SK-N-SH treated with all-trans-retinoic acid at 6 μM for 48 hours (cell line): ENCODE data around the gene RBM14.

Source experiments
- ATAC-seq: fragments of 200-7000 bp; cut with Tn5 transposase; 3 replicates; pipeline ENCODE4 v1.9.1; 2020; ENCODE audit warnings: mild to moderate bottlenecking, moderate library complexity
- BACH2 ChIP-seq: fragments of 250-450 bp; sonication (Bioruptor Pico); IDR thresholded peaks from 2 replicates; pipeline ENCODE4 v1.9.0; 2021; ENCODE audit warnings: mild to moderate bottlenecking, borderline replicate concordance
- ESRRG ChIP-seq: fragments of 250-450 bp; sonication (Bioruptor Pico); IDR thresholded peaks from 2 replicates; pipeline ENCODE4 v1.6.1; 2021; ENCODE audit warnings: mild to moderate bottlenecking
- GLIS3 ChIP-seq: fragments of 250-450 bp; sonication (Bioruptor Pico); IDR thresholded peaks from 2 replicates; pipeline ENCODE4 v1.5.0; 2020; ENCODE audit warnings: mild to moderate bottlenecking, moderate library complexity
- ISL1 ChIP-seq: fragments of 250-450 bp; sonication (Bioruptor Pico); IDR thresholded peaks from 2 replicates; pipeline ENCODE4 v2.1.2; 2022; ENCODE audit warnings: mild to moderate bottlenecking, moderate library complexity
- OSR1 ChIP-seq: fragments of 250-450 bp; sonication (Bioruptor Pico); IDR thresholded peaks from 2 replicates; pipeline ENCODE4 v1.8.0; 2022; ENCODE audit warnings: moderate library complexity, mild to moderate bottlenecking, inconsistent platforms
- PPARA ChIP-seq: fragments of 250-450 bp; sonication (Bioruptor Pico); IDR thresholded peaks from 2 replicates; pipeline ENCODE4 v1.5.0; 2020; ENCODE audit warnings: mild to moderate bottlenecking, borderline replicate concordance
- RARB ChIP-seq: fragments of 250-450 bp; sonication (Bioruptor Pico); IDR thresholded peaks from 2 replicates; pipeline ENCODE4 v1.8.0; 2021; ENCODE audit warnings: mild to moderate bottlenecking, moderate library complexity
- SNAI2 ChIP-seq: fragments of 250-450 bp; sonication (Bioruptor Pico); IDR thresholded peaks from 2 replicates; pipeline ENCODE4 v1.5.0; 2020; ENCODE audit warnings: mild to moderate bottlenecking, moderate library complexity
- TCF4 ChIP-seq: fragments of 250-450 bp; sonication (Bioruptor Pico); IDR thresholded peaks from 2 replicates; pipeline ENCODE4 v1.8.0; 2021; ENCODE audit warnings: mild to moderate bottlenecking, moderate library complexity, borderline replicate concordance
- TOX ChIP-seq: fragments of 250-450 bp; sonication (Bioruptor Pico); IDR thresholded peaks from 2 replicates; pipeline ENCODE4 v1.8.0; 2021; ENCODE audit warnings: mild to moderate bottlenecking, moderate library complexity, borderline replicate concordance
- ZC3H10 ChIP-seq: fragments of 250-450 bp; sonication (Bioruptor Pico); IDR thresholded peaks from 2 replicates; pipeline ENCODE4 v1.5.1; 2021; ENCODE audit warnings: mild to moderate bottlenecking, moderate library complexity
- ZFP3 ChIP-seq: fragments of 250-450 bp; sonication (Bioruptor Pico); IDR thresholded peaks from 2 replicates; pipeline ENCODE4 v1.5.0; 2020; ENCODE audit warnings: mild to moderate bottlenecking, moderate library complexity
- ZFP30 ChIP-seq: fragments of 450-650 bp; formaldehyde crosslinking; IDR thresholded peaks from 2 replicates; pipeline ENCODE4 v1.5.0; 2022; ENCODE audit warnings: mild to moderate bottlenecking, moderate library complexity
- ZNF565 ChIP-seq: fragments of 450-650 bp; formaldehyde crosslinking; conservative IDR thresholded peaks from 2 replicates; pipeline ENCODE4 v1.5.0; 2020; ENCODE audit warnings: low read depth, mild to moderate bottlenecking, moderate library complexity
- ZNF70 ChIP-seq: fragments of 450-650 bp; formaldehyde crosslinking; IDR thresholded peaks from 2 replicates; pipeline ENCODE4 v1.5.0; 2020; ENCODE audit warnings: mild to moderate bottlenecking, moderate library complexity
- ZNF8 ChIP-seq: fragments of 450-650 bp; formaldehyde crosslinking; IDR thresholded peaks from 2 replicates; pipeline ENCODE4 v1.5.0; 2020; ENCODE audit warnings: mild to moderate bottlenecking, moderate library complexity
- TF ChIP-seq, protein P1 (sequence below): fragments of 250-450 bp; sonication (Bioruptor Pico); IDR thresholded peaks from 2 replicates; pipeline ENCODE4 v1.5.0; 2020; ENCODE audit warnings: mild to moderate bottlenecking, moderate library complexity
- TF ChIP-seq, protein P2 (sequence below): fragments of 250-450 bp; sonication (Bioruptor Pico); IDR thresholded peaks from 2 replicates; pipeline ENCODE4 v1.5.1; 2020; ENCODE audit warnings: low read depth, mild to moderate bottlenecking, moderate library complexity
- TF ChIP-seq, protein P3 (sequence below): fragments of 250-450 bp; sonication (Bioruptor Pico); IDR thresholded peaks from 2 replicates; pipeline ENCODE4 v1.8.0; 2020; ENCODE audit warnings: mild to moderate bottlenecking, moderate library complexity, borderline replicate concordance
- TF ChIP-seq, protein P4 (sequence below): fragments of 250-450 bp; sonication (Bioruptor Pico); IDR thresholded peaks from 2 replicates; pipeline ENCODE4 v1.8.0; 2021; ENCODE audit warnings: low read depth, mild to moderate bottlenecking, moderate library complexity, borderline replicate concordance
- TF ChIP-seq, protein P5 (sequence below): fragments of 250-450 bp; sonication (Bioruptor Pico); IDR thresholded peaks from 2 replicates; pipeline ENCODE4 v1.5.1; 2021; ENCODE audit warnings: mild to moderate bottlenecking, moderate library complexity

The RBM14 gene

DNA sequence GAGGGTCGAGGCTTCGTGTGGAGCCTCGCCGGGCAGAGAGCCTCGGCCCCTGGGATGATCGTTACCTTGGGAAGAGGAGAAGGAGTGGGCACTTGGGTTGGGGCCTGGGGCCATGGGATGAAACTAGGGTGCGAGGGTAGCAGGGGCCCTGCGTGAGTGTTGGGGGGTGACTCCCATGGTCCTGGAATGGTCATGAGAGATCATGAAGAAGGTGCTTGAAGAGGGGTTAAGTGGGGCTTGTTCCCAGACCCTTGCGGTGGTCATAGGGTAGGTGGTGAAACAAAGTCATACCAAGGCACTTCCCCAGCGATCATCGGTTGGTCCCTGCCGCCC, 23.2 kb upstream of the RBM14 start:
- peak; percentile 18; the same call in 2 of the 3 replicates for ATAC-seq
- no peak for TF ChIP-seq BACH2 (CRISPR knock-in tag)
- no peak for TF ChIP-seq ESRRG (CRISPR knock-in tag)
- TF ChIP-seq RARB (CRISPR knock-in tag): no peak
- TF ChIP-seq ZFP30 (CRISPR knock-in tag): no peak
- no peak for TF ChIP-seq ISL1 (CRISPR knock-in tag)
- TF ChIP-seq PPARA: no peak
- TF ChIP-seq ZNF565: no peak
- TF ChIP-seq GLIS3: no peak
- no peak for TF ChIP-seq SNAI2 (CRISPR knock-in tag)
- TF ChIP-seq, protein P1, sequence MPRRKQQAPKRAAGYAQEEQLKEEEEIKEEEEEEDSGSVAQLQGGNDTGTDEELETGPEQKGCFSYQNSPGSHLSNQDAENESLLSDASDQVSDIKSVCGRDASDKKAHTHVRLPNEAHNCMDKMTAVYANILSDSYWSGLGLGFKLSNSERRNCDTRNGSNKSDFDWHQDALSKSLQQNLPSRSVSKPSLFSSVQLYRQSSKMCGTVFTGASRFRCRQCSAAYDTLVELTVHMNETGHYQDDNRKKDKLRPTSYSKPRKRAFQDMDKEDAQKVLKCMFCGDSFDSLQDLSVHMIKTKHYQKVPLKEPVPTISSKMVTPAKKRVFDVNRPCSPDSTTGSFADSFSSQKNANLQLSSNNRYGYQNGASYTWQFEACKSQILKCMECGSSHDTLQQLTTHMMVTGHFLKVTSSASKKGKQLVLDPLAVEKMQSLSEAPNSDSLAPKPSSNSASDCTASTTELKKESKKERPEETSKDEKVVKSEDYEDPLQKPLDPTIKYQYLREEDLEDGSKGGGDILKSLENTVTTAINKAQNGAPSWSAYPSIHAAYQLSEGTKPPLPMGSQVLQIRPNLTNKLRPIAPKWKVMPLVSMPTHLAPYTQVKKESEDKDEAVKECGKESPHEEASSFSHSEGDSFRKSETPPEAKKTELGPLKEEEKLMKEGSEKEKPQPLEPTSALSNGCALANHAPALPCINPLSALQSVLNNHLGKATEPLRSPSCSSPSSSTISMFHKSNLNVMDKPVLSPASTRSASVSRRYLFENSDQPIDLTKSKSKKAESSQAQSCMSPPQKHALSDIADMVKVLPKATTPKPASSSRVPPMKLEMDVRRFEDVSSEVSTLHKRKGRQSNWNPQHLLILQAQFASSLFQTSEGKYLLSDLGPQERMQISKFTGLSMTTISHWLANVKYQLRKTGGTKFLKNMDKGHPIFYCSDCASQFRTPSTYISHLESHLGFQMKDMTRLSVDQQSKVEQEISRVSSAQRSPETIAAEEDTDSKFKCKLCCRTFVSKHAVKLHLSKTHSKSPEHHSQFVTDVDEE (CRISPR knock-in tag): no peak
- no peak for TF ChIP-seq ZNF70 (CRISPR knock-in tag)
- TF ChIP-seq ZNF8: no peak
- no peak for TF ChIP-seq TOX (CRISPR knock-in tag)

DNA sequence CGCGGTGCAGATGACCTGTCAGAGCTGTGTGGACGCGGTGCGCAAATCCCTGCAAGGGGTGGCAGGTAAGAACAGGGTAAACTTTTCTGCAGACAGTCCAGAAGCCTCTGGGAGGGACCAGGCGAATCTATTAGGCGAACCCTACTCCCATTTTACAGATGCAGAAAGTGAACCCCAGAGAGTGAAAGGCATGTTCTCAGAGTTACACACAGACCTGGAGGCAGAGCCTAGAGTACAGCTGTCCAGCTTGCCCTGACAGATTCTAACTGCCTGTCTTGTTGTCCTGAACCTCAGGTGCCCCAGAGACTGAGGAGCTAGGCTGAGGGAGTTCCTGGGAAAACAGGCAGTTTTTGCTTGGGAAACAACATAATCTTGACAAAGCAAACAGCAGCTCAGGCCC, 22.8 kb upstream of the RBM14 start:
- no peak for ATAC-seq
- no peak for TF ChIP-seq GLIS3
- TF ChIP-seq, protein P2, sequence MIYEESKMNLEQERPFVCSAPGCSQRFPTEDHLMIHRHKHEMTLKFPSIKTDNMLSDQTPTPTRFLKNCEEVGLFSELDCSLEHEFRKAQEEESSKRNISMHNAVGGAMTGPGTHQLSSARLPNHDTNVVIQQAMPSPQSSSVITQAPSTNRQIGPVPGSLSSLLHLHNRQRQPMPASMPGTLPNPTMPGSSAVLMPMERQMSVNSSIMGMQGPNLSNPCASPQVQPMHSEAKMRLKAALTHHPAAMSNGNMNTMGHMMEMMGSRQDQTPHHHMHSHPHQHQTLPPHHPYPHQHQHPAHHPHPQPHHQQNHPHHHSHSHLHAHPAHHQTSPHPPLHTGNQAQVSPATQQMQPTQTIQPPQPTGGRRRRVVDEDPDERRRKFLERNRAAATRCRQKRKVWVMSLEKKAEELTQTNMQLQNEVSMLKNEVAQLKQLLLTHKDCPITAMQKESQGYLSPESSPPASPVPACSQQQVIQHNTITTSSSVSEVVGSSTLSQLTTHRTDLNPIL (CRISPR knock-in tag): no peak
- TF ChIP-seq ZFP30 (CRISPR knock-in tag): no peak
- TF ChIP-seq, protein P1 (CRISPR knock-in tag): no peak
- TF ChIP-seq TOX (CRISPR knock-in tag): no peak
- TF ChIP-seq ZFP3: no peak
- TF ChIP-seq, protein P3, sequence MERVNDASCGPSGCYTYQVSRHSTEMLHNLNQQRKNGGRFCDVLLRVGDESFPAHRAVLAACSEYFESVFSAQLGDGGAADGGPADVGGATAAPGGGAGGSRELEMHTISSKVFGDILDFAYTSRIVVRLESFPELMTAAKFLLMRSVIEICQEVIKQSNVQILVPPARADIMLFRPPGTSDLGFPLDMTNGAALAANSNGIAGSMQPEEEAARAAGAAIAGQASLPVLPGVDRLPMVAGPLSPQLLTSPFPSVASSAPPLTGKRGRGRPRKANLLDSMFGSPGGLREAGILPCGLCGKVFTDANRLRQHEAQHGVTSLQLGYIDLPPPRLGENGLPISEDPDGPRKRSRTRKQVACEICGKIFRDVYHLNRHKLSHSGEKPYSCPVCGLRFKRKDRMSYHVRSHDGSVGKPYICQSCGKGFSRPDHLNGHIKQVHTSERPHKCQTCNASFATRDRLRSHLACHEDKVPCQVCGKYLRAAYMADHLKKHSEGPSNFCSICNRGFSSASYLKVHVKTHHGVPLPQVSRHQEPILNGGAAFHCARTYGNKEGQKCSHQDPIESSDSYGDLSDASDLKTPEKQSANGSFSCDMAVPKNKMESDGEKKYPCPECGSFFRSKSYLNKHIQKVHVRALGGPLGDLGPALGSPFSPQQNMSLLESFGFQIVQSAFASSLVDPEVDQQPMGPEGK (CRISPR knock-in tag): no peak
- TF ChIP-seq ZC3H10: no peak
- TF ChIP-seq ZNF70 (CRISPR knock-in tag): no peak
- TF ChIP-seq ISL1 (CRISPR knock-in tag): no peak
- no peak for TF ChIP-seq PPARA
- TF ChIP-seq, protein P4, sequence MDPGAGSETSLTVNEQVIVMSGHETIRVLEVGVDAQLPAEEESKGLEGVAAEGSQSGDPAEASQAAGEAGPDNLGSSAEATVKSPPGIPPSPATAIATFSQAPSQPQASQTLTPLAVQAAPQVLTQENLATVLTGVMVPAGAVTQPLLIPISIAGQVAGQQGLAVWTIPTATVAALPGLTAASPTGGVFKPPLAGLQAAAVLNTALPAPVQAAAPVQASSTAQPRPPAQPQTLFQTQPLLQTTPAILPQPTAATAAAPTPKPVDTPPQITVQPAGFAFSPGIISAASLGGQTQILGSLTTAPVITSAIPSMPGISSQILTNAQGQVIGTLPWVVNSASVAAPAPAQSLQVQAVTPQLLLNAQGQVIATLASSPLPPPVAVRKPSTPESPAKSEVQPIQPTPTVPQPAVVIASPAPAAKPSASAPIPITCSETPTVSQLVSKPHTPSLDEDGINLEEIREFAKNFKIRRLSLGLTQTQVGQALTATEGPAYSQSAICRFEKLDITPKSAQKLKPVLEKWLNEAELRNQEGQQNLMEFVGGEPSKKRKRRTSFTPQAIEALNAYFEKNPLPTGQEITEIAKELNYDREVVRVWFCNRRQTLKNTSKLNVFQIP (CRISPR knock-in tag): no peak
- TF ChIP-seq OSR1 (CRISPR knock-in tag): no peak
- TF ChIP-seq, protein P5, sequence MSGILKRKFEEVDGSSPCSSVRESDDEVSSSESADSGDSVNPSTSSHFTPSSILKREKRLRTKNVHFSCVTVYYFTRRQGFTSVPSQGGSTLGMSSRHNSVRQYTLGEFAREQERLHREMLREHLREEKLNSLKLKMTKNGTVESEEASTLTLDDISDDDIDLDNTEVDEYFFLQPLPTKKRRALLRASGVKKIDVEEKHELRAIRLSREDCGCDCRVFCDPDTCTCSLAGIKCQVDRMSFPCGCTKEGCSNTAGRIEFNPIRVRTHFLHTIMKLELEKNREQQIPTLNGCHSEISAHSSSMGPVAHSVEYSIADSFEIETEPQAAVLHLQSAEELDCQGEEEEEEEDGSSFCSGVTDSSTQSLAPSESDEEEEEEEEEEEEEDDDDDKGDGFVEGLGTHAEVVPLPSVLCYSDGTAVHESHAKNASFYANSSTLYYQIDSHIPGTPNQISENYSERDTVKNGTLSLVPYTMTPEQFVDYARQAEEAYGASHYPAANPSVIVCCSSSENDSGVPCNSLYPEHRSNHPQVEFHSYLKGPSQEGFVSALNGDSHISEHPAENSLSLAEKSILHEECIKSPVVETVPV: no peak
- TF ChIP-seq BACH2 (CRISPR knock-in tag): no peak
- no peak for TF ChIP-seq ESRRG (CRISPR knock-in tag)
- TF ChIP-seq TCF4 (CRISPR knock-in tag): no peak
